Natural killer cell treated with Interleukin-12 subunit alpha and Interleukin-12 subunit beta and Interleukin-15 and Interleukin-18, amount 100 ng/mL, for 72 hours (primary cell): ENCODE results near the gene MT4. TPM values are rescaled to one million over a fixed set of nuclear protein-coding genes. Genes with fewer than 3 reads are reported as not detected.

Experiments
- ATAC-seq, 2 donors: fragments of 150-1000 bp; cut with Tn5 transposase in 1 of 2; sonication (Bioruptor Pico), chemical (Tn5 transposase) in 1 of 2; 2 replicates each; pipeline ENCODE4 v1.10.0; 2021
- DNase-seq: peaks from one replicate; pipeline ENCODE4 v3.0.0; 2022; ENCODE audit warnings: low spot score
- H3K27ac Mint-ChIP-seq, 2 donors: 1 replicate in 1 of 2; 2 replicates in 1 of 2; pipeline ENCODE4 v1.8.0; 2022; ENCODE audit warnings: mixed read lengths in 2 of 2, mild to moderate bottlenecking in 1 of 2, moderate library complexity in 1 of 2
- H3K27me3 Mint-ChIP-seq, 2 donors: 1 replicate in 1 of 2; 2 replicates in 1 of 2; pipeline ENCODE4 v1.8.0; 2022; ENCODE audit warnings: mixed read lengths in 2 of 2
- H3K36me3 Mint-ChIP-seq: one replicate; pipeline ENCODE4 v1.8.0; 2022; ENCODE audit warnings: mixed read lengths
- H3K4me1 Mint-ChIP-seq, 2 donors: 1 replicate in 1 of 2; 2 replicates in 1 of 2; pipeline ENCODE4 v1.8.0; 2022; ENCODE audit warnings: low read depth in 2 of 2, mixed read lengths in 2 of 2, mild to moderate bottlenecking in 1 of 2
- H3K4me3 Mint-ChIP-seq: one replicate; pipeline ENCODE4 v1.8.0; 2022; ENCODE audit warnings: mixed read lengths
- H3K9me3 Mint-ChIP-seq: 2 replicates; pipeline ENCODE4 v1.8.0; 2022; ENCODE audit warnings: mixed read lengths
- total RNA-seq, 2 donors: library from RNA; stranded (reverse); gene quantifications; one replicate each; pipeline ENCODE4 v1.2.3, GENCODE V29; 2022

MT4 gene
- total RNA-seq, 2 donors from 2014 or later, result not detected

DNA sequence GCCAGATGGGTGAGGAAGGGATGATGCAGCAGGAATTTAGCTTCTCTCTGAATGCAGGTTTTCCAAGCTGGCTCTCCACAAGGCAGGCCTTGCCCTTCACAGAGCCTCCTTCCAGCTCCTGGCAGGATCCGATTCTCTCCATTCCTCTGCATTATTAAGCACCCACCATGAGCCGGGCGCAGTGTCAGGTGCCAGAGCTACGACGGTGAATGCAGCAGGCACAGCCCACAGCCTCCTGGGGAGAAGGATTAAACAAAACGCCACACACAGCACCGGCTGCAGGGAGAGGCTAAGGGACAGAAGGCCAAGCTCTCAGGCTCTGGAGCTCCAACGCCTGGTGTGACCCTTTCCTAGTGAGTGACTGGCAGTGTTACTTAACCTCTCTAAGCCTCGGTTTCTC is 36.5 kb downstream of the MT4 start:
- Mint-ChIP-seq H3K4me3 (no peak overlapping the region), H3K36me3 (no peaks in the 10 kb centered on the region), H3K9me3 (no peaks in the 10 kb centered on the region), H3K27ac (no peak overlapping the region), H3K27me3 (peaks cover 8 to 23% of the 10 kb centered on the region in 2 donors), H3K4me1 (peaks cover 10 to 22% of the 10 kb centered on the region in 2 donors)
- ATAC-seq, result no peak
- DNase-seq, result no peak

DNA sequence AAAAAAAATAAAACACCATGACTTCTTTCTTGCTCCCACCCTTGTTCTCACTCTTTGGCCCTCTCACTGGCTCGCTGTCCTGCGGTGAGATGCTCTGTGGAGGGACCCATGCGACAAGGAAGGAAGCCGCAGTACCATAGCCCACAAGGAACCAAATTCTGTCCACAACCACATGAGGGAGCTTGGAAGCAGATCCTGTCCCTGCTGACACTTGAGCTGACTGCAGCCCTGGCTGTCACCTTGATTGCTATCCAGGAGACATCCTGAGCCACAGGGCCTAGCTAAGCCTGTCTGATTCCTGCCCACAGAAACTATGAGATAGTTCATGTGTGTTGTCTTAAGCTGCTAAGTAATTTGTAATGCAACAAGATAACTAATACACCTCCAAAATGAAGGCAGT is 38.7 kb downstream of the MT4 start:
- Mint-ChIP-seq H3K9me3 (no peaks in the 10 kb centered on the region), H3K27me3 (peaks cover 6 to 15% of the 10 kb centered on the region in 2 donors), H3K36me3 (no peaks in the 10 kb centered on the region), H3K27ac (no peak overlapping the region), H3K4me3 (no peak overlapping the region), H3K4me1 (peaks cover 27 to 34% of the 10 kb centered on the region in 2 donors)
- no peak for ATAC-seq
- no peak for DNase-seq

DNA sequence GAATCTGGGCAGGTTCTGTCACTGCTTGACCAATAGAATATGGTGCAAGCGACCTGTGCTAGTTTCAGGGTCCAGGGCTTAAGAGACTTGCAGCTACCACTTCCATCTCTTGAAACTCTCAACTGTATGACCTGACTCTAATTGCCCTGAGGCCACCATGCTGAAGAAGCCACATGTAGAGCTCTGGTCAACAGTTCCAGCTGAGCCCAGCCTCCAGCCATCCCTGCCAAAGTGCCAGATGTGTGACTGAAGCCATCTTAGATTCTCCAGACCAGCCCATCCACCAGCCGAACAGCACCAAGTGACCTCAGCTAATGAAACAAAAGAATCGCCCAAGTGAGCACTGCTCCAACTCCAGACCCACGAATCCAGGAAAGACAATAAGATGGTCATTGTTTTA is 40.1 kb downstream of the MT4 start:
- H3K36me3 Mint-ChIP-seq, result peaks cover 4% of the 10 kb centered on the region
- H3K27me3 Mint-ChIP-seq, result peaks cover 6 to 14% of the 10 kb centered on the region in 2 donors
- H3K4me3 Mint-ChIP-seq, result no peak overlapping the region
- DNase-seq, result no peak
- H3K4me1 Mint-ChIP-seq, result peaks cover 39% of the 10 kb centered on the region in 2 donors
- H3K9me3 Mint-ChIP-seq, result no peaks in the 10 kb centered on the region
- no peak for ATAC-seq
- peak overlapping the region in 1 of 2 donors; percentile 97 for H3K27ac Mint-ChIP-seq

DNA sequence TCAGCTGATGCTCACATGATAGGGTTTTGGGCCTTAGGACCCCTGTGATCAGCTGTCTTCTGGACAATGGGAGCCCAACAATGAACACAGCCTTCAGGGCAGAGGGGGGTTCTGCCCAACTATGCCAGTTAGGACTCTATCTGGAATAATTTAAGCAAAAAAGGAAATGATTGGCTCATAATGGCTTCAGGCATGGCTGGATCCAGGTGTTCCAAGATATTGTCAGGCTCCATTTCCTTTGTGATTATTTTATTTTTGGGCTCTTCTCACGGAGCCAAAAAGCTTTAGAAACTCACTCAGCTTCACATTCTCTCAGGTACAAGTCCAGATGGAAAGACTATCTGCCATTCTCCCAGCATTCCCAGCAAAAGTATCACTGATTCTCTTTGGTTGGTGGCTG is 40.6 kb downstream of the MT4 start:
- no peaks in the 10 kb centered on the region for H3K9me3 Mint-ChIP-seq
- ATAC-seq, result no peak
- H3K27ac Mint-ChIP-seq, result peak overlapping the region; percentile 89 to 97
- no peak for DNase-seq
- H3K4me1 Mint-ChIP-seq, result peaks cover 40% of the 10 kb centered on the region in 2 donors
- no peak overlapping the region for H3K4me3 Mint-ChIP-seq
- H3K27me3 Mint-ChIP-seq, result peaks cover 1 to 9% of the 10 kb centered on the region in 2 donors
- H3K36me3 Mint-ChIP-seq, result peaks cover 4% of the 10 kb centered on the region

- no peaks in the 10 kb centered on the region for H3K9me3 Mint-ChIP-seq
- DNase-seq, result peak; percentile 44
- H3K27ac Mint-ChIP-seq, result peak overlapping the region; percentile 89 to 97
- H3K4me1 Mint-ChIP-seq, result peaks cover 44% of the 10 kb centered on the region in 2 donors
- peaks cover 4% of the 10 kb centered on the region for H3K36me3 Mint-ChIP-seq
- no peak for ATAC-seq
- peaks cover 0 to 3% of the 10 kb centered on the region in 2 donors for H3K27me3 Mint-ChIP-seq
- H3K4me3 Mint-ChIP-seq, result peak overlapping the region; percentile 70
Measured at GRCh38 chr16:56606071-56606475, 41.2 kb downstream of the MT4 start.

DNA sequence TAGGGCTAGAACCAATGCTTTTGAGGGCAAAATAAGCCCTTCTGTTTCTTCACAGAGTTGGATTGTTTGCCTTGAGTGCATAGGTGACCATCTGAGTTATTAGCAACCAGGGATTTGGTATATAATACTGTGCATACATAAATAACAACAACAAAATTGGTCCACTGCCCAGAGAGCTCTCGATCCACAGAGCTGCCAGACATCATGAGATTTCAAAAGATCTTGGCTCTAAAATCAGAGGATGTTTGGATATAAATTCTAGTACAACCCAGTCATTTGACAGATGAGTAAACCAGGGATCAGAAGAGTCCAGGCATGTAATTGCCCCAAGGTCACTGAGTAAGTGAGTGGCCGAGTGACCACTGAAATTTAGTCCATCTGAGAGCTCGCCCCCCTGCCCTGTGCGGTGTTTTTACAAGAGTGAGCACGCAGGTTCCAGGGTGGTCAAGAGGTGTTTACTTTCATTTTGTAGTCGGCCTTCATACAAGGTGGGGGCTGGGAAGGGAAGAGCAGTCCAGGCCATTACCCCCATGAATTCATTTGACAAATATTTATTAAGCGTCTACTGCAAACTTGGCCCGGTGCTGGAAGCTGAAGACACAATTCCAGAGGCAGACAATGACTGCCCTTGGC is 41.7 kb downstream of the MT4 start:
- DNase-seq, result peak; percentile 61
- no peak for ATAC-seq
- H3K36me3 Mint-ChIP-seq, result peaks cover 4% of the 10 kb centered on the region
- peaks cover 49% of the 10 kb centered on the region in 2 donors for H3K4me1 Mint-ChIP-seq
- no peaks in the 10 kb centered on the region for H3K27me3 Mint-ChIP-seq
- H3K27ac Mint-ChIP-seq, result peak overlapping the region; percentile 89 to 97
- H3K4me3 Mint-ChIP-seq, result peak overlapping the region; percentile 70
- H3K9me3 Mint-ChIP-seq, result no peaks in the 10 kb centered on the region

DNA sequence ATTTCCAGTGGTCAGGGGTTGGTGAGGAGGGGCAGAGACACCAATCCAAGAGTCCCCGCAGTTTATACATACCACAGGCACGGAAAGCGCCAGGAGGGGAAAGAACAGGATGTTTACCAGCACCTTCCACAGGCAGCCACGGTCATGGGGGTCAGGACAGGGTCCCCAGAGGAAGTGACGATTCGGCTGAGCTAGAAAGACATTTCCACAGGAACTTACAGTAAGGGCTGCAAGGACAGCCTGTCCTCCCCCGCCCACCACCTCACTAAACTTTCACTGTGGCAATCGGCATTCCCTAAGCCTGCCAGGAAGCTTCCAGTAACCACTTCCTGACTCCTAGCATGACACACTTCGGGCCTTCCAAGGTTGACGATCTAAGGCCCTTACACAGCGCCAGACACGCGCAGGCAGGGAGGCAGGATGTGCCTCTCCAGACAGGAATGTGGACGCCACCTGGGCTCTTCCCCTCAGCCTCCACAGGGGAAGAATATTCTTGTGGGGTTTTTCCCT is 42.3 kb downstream of the MT4 start:
- Mint-ChIP-seq H3K4me3 (peak overlapping the region; percentile 70), H3K27ac (peak overlapping the region; percentile 89 to 97), H3K9me3 (no peaks in the 10 kb centered on the region), H3K27me3 (no peaks in the 10 kb centered on the region), H3K4me1 (peaks cover 49 to 51% of the 10 kb centered on the region in 2 donors), H3K36me3 (peaks cover 4% of the 10 kb centered on the region)
- no peak for ATAC-seq
- peak; percentile 62 for DNase-seq

DNA sequence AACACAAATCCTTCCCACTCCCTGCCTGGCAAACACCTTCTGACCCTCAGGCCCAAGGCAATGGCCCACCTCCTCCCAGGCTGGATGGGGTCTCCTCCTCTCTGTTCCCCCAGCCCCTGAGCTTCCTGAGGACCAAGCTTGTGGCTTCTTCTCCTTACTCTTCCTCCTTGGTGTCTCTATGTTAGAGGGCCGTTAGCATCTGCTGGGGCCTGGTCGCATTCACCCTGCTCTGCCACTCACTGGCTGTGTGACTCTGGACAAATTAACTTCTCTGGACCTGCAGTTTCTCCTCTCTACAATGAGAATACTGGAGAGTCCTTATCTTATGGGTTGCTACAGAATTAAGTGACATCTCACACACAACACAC is 42.8 kb downstream of the MT4 start:
- H3K36me3 Mint-ChIP-seq, result peaks cover 4% of the 10 kb centered on the region
- H3K4me3 Mint-ChIP-seq, result peak overlapping the region; percentile 97
- H3K4me1 Mint-ChIP-seq, result peaks cover 49 to 54% of the 10 kb centered on the region in 2 donors
- H3K27me3 Mint-ChIP-seq, result no peaks in the 10 kb centered on the region
- ATAC-seq (no peak), DNase-seq (no peak)
- H3K9me3 Mint-ChIP-seq, result no peaks in the 10 kb centered on the region
- peak overlapping the region; percentile 89 to 97 for H3K27ac Mint-ChIP-seq

GRCh38 chr16:56608043-56608875 is 43.4 kb downstream of the MT4 start, which contains the start of gene MT2A:
Gene MT2A, plus strand, starts transcription at chr16:56608584. Its CDS starts 72 bp downstream, at chr16:56608656.
- H3K36me3 Mint-ChIP-seq, result peaks cover 4% of the 10 kb centered on the region
- no peaks in the 10 kb centered on the region for H3K27me3 Mint-ChIP-seq
- peak within 1 kb of the TSS; percentile 89 to 97 for H3K27ac Mint-ChIP-seq
- H3K4me3 Mint-ChIP-seq, result peak within 1 kb of the TSS; percentile 97
- DNase-seq (peak; percentile 97), ATAC-seq (peak; percentile 92)
- H3K9me3 Mint-ChIP-seq, result no peaks in the 10 kb centered on the region
- peaks cover 49 to 56% of the 10 kb centered on the region in 2 donors for H3K4me1 Mint-ChIP-seq

GRCh38 chr16:56608876-56609462 is 44.1 kb downstream of the MT4 start:
- Mint-ChIP-seq H3K4me1 (peaks cover 51 to 60% of the 10 kb centered on the region in 2 donors), H3K4me3 (peak overlapping the region; percentile 97), H3K9me3 (no peaks in the 10 kb centered on the region), H3K27ac (peak overlapping the region; percentile 89 to 97), H3K36me3 (peaks cover 4% of the 10 kb centered on the region), H3K27me3 (no peaks in the 10 kb centered on the region)
- DNase-seq, result no peak
- ATAC-seq, result no peak

DNA sequence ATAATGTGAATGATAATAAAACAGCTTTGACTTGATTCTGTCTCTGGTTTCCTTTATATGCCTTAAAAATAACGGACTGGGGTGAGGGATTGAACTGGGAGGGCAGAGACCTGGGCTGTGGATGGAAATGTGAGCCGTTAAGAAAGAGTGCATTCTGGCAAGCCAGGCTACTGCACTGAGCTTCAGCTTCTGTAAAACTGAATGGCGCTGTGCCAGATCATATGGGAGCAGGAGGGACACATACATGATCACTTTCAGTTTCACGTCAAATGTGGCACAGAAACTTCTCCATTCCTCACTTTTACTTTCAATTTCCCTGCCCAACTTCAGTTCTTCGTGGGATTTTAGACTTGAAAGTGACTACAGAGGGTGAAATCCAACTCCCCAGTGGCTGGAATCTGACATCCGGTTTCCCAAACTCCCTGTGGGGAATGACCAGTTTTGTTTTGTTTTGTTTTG is 44.6 kb downstream of the MT4 start:
- peak overlapping the region; percentile 89 to 97 for H3K27ac Mint-ChIP-seq
- peaks cover 57 to 65% of the 10 kb centered on the region in 2 donors for H3K4me1 Mint-ChIP-seq
- peaks cover 4% of the 10 kb centered on the region for H3K36me3 Mint-ChIP-seq
- no peaks in the 10 kb centered on the region for H3K27me3 Mint-ChIP-seq
- H3K4me3 Mint-ChIP-seq, result peak overlapping the region; percentile 97
- DNase-seq (peak; percentile 87), ATAC-seq (peak; percentile 32 to 60)
- no peaks in the 10 kb centered on the region for H3K9me3 Mint-ChIP-seq

- peaks cover 4% of the 10 kb centered on the region for H3K36me3 Mint-ChIP-seq
- H3K27me3 Mint-ChIP-seq, result no peaks in the 10 kb centered on the region
- H3K9me3 Mint-ChIP-seq, result no peaks in the 10 kb centered on the region
- DNase-seq, result peak; percentile 93
- ATAC-seq, result peak; percentile 59 to 77
- H3K4me3 Mint-ChIP-seq, result peak overlapping the region; percentile 97
- peak overlapping the region; percentile 89 to 97 for H3K27ac Mint-ChIP-seq
- peaks cover 62 to 69% of the 10 kb centered on the region in 2 donors for H3K4me1 Mint-ChIP-seq
Measured at GRCh38 chr16:56610017-56610608, 45.2 kb downstream of the MT4 start.

GRCh38 chr16:56610609-56611111 is 45.8 kb downstream of the MT4 start:
- Mint-ChIP-seq H3K27me3 (no peaks in the 10 kb centered on the region), H3K27ac (peak overlapping the region; percentile 89 to 97), H3K36me3 (peaks cover 4% of the 10 kb centered on the region), H3K9me3 (no peaks in the 10 kb centered on the region), H3K4me1 (peaks cover 68 to 70% of the 10 kb centered on the region in 2 donors), H3K4me3 (peak overlapping the region; percentile 97)
- ATAC-seq, result peak in 1 of 2 donors; percentile 41
- no peak for DNase-seq
